Ishikawa (cell line): Measurements from ENCODE around the gene HEYL.

ENCODE experiments used
- CEBPB ChIP-seq: IDR thresholded peaks from 2 replicates; pipeline ENCODE4 v1.6.1; 2012
- CREB1 ChIP-seq: IDR thresholded peaks from 2 replicates; pipeline ENCODE4 v1.6.1; 2012; ENCODE audit warnings: low read depth
- EGR1 ChIP-seq: IDR thresholded peaks from 2 replicates; pipeline ENCODE4 v1.6.1; 2012
- EP300 ChIP-seq: IDR thresholded peaks from 2 replicates; pipeline ENCODE4 v1.6.1; 2012; ENCODE audit warnings: borderline replicate concordance
- FOXM1 ChIP-seq: IDR thresholded peaks from 2 replicates; pipeline ENCODE4 v1.6.1; 2012; ENCODE audit warnings: low read depth, borderline replicate concordance
- NFIC ChIP-seq: IDR thresholded peaks from 2 replicates; pipeline ENCODE4 v1.6.1; 2012
- RAD21 ChIP-seq: IDR thresholded peaks from 2 replicates; pipeline ENCODE4 v1.6.1; 2012; ENCODE audit warnings: low read depth
- TAF1 ChIP-seq: IDR thresholded peaks from 2 replicates; pipeline ENCODE4 v1.6.1; 2012; ENCODE audit warnings: low read depth, mild to moderate bottlenecking
- TCF12 ChIP-seq: IDR thresholded peaks from 2 replicates; pipeline ENCODE4 v1.6.1; 2012; ENCODE audit warnings: low read depth
- TEAD4 ChIP-seq: IDR thresholded peaks from 2 replicates; pipeline ENCODE4 v1.6.1; 2012
- YY1 ChIP-seq: IDR thresholded peaks from 2 replicates; pipeline ENCODE4 v1.6.1; 2012; ENCODE audit warnings: low read depth
- ZBTB7A ChIP-seq: IDR thresholded peaks from 2 replicates; pipeline ENCODE4 v1.6.1; 2012; ENCODE audit warnings: low read depth
- TF ChIP-seq, protein P1 (sequence below): IDR thresholded peaks from 2 replicates; pipeline ENCODE4 v1.6.1; 2012
- TF ChIP-seq, protein P2 (sequence below): IDR thresholded peaks from 2 replicates; pipeline ENCODE4 v1.6.1; 2012
- TF ChIP-seq, protein P3 (sequence below): IDR thresholded peaks from 2 replicates; pipeline ENCODE4 v1.6.1; 2012; ENCODE audit warnings: low read depth, mild to moderate bottlenecking

Gene HEYL

DNA sequence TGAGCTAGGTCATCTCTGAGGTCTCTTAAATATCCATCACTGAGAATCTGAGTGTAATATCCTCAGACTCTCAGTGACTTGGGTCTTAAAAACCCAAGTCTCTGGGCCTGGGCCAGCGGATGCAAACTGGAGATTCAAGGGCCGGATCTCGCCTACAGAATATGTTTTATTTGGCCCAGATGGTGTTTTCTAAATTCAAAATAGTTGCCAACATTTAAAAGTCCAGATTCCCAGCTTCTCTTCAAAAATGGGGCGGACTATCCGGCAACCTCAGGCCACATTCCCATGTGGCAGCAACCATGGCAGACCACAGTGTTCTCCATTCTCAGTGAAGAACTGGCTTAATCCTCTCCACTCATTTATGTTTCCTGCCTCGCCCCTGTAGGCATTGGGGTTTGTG, 12.7 kb upstream of the HEYL start:
- TF ChIP-seq EP300 (no peak), ZBTB7A (no peak), RAD21 (no peak), TAF1 (no peak), CREB1 (no peak), EGR1 (no peak), CEBPB (no peak), TCF12 (no peak), YY1 (no peak), NFIC (no peak), TEAD4 (no peak), FOXM1 (no peak)
- TF ChIP-seq, protein P1, sequence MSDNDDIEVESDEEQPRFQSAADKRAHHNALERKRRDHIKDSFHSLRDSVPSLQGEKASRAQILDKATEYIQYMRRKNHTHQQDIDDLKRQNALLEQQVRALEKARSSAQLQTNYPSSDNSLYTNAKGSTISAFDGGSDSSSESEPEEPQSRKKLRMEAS = no peak
- TF ChIP-seq, protein P2, sequence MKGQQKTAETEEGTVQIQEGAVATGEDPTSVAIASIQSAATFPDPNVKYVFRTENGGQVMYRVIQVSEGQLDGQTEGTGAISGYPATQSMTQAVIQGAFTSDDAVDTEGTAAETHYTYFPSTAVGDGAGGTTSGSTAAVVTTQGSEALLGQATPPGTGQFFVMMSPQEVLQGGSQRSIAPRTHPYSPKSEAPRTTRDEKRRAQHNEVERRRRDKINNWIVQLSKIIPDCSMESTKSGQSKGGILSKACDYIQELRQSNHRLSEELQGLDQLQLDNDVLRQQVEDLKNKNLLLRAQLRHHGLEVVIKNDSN = no peak
- TF ChIP-seq, protein P3, sequence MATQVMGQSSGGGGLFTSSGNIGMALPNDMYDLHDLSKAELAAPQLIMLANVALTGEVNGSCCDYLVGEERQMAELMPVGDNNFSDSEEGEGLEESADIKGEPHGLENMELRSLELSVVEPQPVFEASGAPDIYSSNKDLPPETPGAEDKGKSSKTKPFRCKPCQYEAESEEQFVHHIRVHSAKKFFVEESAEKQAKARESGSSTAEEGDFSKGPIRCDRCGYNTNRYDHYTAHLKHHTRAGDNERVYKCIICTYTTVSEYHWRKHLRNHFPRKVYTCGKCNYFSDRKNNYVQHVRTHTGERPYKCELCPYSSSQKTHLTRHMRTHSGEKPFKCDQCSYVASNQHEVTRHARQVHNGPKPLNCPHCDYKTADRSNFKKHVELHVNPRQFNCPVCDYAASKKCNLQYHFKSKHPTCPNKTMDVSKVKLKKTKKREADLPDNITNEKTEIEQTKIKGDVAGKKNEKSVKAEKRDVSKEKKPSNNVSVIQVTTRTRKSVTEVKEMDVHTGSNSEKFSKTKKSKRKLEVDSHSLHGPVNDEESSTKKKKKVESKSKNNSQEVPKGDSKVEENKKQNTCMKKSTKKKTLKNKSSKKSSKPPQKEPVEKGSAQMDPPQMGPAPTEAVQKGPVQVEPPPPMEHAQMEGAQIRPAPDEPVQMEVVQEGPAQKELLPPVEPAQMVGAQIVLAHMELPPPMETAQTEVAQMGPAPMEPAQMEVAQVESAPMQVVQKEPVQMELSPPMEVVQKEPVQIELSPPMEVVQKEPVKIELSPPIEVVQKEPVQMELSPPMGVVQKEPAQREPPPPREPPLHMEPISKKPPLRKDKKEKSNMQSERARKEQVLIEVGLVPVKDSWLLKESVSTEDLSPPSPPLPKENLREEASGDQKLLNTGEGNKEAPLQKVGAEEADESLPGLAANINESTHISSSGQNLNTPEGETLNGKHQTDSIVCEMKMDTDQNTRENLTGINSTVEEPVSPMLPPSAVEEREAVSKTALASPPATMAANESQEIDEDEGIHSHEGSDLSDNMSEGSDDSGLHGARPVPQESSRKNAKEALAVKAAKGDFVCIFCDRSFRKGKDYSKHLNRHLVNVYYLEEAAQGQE = no peak

GRCh38 chr1:39650431-39650830, 11.0 kb upstream of the HEYL start:
- no peak for TF ChIP-seq YY1
- TF ChIP-seq TAF1 = no peak
- TF ChIP-seq, protein P3 = no peak
- TF ChIP-seq TEAD4 = no peak
- TF ChIP-seq, protein P1 = no peak
- TF ChIP-seq TCF12 = no peak
- TF ChIP-seq EGR1 = no peak
- no peak for TF ChIP-seq CEBPB
- TF ChIP-seq ZBTB7A = no peak
- TF ChIP-seq CREB1 = no peak
- no peak for TF ChIP-seq RAD21
- TF ChIP-seq FOXM1 = no peak
- no peak for TF ChIP-seq EP300

DNA sequence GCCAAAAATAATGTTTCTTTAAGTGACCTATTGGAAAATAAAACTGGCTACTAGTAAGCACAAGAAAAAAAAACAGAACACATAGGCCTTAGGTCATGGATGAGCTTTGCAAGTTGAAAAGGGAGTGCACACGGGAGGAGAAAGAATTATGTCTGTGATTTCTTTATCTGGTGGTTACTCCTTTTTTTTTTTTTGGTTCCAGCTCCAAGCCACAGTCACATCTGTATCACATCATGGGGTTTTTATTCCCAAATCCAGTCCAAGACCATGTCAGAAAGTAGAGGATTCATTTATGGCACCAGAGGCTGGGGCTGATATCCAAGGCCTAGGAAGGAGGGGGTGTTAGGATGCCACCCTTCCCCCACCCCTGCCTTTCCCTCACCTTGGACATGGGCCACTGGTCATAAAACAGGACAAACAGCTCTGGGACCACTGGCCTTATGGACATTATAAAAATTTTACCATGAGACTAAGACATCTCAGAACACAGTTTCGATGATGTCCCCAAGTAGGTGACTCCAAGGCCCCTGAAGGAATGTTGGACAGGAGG, 10.3 kb upstream of the HEYL start:
- no peak for TF ChIP-seq EGR1

DNA sequence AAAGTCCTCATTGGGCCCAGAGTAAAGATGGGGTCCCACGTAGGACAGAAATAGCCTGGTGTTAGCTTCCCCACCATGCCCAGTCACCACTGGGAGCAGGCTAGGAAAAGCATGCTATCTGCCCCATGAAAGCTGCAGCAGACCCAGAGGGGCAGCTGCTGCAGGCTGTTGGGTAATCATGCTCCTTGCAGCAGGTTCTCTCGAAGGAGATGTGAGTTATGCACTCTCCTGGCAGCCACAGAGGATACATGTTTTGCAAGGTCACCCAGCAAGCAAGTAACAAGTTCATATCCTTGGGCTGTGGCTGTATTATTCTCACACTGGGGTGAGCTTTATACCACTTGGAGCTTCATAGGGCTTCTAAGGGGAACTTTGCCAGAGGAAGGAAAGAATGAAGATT, 9.1 kb upstream of the HEYL start:
- TF ChIP-seq YY1 = no peak
- TF ChIP-seq, protein P2 = no peak
- no peak for TF ChIP-seq RAD21
- TF ChIP-seq FOXM1 = no peak
- TF ChIP-seq, protein P1 = no peak
- TF ChIP-seq EP300 = no peak
- no peak for TF ChIP-seq CREB1
- TF ChIP-seq TEAD4 = no peak
- TF ChIP-seq TCF12 = no peak
- no peak for TF ChIP-seq TAF1
- no peak for TF ChIP-seq ZBTB7A
- TF ChIP-seq, protein P3 = no peak
- TF ChIP-seq NFIC = no peak
- no peak for TF ChIP-seq EGR1
